GM12865 (cell line): ENCODE results near the gene CBX7.
A peak's percentile ranks its signal among the peaks of the same experiment; 100 is the strongest.
"Not testable (repeated sequence)": the region's sequence is repeated elsewhere in the genome, so short reads cannot be mapped to it uniquely, and the experiment has no call there.

Experiments used
- DNase-seq: peaks from one replicate; pipeline ENCODE4 v3.0.0; 2010; ENCODE audit warnings: low read depth
- H3K4me3 ChIP-seq: 2 replicates; pipeline ENCODE4 v1.5.1; 2011; ENCODE audit warnings: mild to moderate bottlenecking, low read depth, low read length, control low read depth
- CTCF ChIP-seq: IDR thresholded peaks from 2 replicates; pipeline ENCODE4 v1.5.1; 2011; ENCODE audit warnings: low read length, control low read depth, low read depth, inconsistent platforms; ENCODE audit not compliant: insufficient read depth; ENCODE audit errors: missing control alignments

CBX7 gene

DNA sequence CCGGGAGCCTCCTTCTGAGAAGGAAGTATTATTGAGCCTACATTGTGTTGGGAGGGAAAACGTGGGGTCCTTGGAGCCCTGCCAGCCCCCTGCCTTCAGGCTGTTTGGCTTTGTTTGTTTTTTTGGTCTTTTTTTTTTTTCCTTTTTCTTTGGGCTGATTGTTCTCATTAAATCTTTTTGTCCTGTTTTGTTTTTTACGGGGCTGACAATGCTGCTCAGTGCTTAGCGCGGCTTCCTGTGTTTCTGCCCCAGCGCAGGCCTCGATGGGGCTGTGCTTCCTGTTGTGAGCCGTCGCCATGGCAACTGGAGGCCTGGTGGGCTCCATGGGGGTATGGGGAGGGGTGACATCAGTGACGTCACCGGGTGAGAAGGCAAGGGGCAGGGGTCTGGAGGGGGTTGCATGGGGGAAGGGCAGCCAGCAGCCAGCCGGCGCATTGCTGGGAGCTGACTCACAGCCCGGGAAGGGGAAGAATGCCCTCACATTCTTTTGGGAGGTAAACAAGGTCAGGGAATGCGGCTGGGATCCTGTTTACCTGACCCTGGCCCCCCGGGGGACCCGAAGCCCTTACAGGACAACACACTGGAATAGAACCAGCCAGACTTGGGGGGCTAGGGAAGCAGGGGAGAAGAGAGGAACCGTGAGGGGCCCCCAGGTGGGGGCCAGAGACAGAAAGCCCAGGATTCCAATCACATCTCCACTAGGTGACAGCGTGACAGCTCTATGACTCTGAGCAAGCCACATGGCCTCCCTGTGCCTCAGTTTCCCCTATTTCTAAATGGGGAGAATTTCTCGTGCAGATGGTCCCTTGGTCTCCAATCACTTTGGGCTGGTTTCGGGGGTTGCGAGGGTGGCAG is 22.2 kb upstream of the CBX7 start:
- no peak overlapping the region for H3K4me3 ChIP-seq
- peak; percentile 47 for DNase-seq
- no peak for TF ChIP-seq CTCF

GRCh38 chr22:39173787-39174497 is 21.5 kb upstream of the CBX7 start:
- DNase-seq: no peak
- H3K4me3 ChIP-seq: no peak overlapping the region
- no peak for TF ChIP-seq CTCF

GRCh38 chr22:39173050-39173706 is 20.7 kb upstream of the CBX7 start:
- no peak for TF ChIP-seq CTCF
- DNase-seq: no peak
- no peak overlapping the region for H3K4me3 ChIP-seq

DNA sequence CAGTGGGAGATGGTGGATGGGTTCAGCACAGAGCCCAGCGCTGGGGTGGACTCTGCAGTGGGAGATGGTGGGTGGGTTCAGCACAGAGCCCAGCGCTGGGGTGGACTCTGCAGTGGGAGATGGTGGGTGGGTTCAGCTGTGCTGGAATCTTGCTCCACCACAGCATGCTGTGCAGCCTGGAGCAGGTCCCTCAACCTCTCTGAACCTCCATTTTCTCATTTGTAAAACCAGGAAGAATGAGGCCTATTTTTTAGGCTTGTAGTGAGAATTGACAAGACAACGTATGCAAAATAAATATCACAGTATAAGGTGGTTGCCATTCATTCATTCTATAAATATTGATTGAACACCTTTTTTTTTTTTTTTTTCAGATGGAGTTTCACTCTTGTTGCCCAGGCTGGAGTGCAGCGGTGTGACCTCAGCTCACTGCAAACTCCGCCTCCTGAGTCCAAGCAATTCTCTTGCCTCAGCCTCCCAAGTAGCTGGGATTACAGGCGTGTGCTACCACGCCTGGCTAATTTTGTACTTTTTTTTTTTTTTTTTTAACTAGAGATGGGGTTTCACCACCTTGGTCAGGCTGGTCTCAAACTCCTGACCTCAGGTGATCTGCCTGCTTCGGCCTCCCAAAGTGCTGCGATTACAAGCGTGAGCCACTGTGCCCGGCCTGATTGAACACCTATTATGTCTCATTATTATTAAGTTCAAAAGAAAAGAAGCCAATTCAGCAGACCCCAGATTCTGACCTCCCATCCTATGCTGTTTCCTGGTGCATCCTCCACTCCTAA is 20.0 kb upstream of the CBX7 start:
- not testable (repeated sequence) for H3K4me3 ChIP-seq, DNase-seq

- no peak overlapping the region for H3K4me3 ChIP-seq
- no peak for DNase-seq
- no peak for TF ChIP-seq CTCF
Measured at GRCh38 chr22:39171623-39172264, 19.3 kb upstream of the CBX7 start.

DNA sequence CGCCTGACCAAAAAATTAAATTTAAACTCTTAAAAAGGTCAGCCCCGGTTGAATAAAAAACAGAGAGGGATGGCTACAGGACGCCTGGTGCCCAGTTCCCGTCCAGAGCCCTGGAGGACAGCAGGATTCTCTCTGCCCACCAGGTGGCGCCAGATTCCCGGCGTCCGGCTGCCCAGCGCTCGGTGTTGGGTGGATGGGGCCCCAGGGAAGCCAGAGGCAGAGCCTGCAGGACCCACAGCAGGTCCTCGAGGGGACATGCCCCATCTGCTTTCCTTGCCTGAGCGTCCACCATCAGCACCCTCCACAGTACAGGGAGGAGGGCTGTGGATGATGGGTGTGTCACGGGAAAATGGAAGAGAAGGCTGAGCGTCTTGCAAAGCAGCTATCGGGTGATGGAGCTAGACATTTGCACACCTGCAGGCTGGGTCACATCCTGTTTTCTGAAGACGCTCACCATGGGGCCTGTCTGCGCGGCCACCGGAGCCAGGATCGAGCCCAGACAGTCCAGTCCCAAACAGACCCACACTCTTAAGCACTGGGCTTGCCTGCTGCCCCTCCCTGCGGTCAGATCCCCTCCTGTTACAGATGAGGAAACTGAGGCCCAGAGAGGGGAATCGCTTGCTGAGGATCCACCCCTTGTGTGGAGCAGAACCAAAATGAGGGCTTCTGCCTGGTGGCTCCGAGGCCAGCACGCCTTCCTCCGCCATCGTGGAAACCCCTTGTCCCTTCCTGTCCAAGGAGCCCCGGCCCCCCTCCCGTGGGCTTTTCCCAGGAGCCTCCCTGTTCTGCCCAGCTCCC is 18.5 kb upstream of the CBX7 start:
- H3K4me3 ChIP-seq: no peak overlapping the region
- peak; percentile 81 for DNase-seq

More for the DNA sequence above, 18.5 kb upstream of the CBX7 start:
- peak; percentile 90 for TF ChIP-seq CTCF
